Kidney (tissue), 14 donors: ENCODE measurements around the gene GNA12. TPM values are rescaled to one million over a fixed set of nuclear protein-coding genes. Genes with fewer than 3 reads are reported as not detected.
"Not testable (repeated sequence)": the region's sequence is repeated elsewhere in the genome, so short reads cannot be mapped to it uniquely, and the experiment has no call there.

Source experiments
- DNase-seq, 5 donors: peaks; one replicate each; pipeline ENCODE4 v3.0.0-alpha.2; 2013 to 2020
- FAIRE-seq: peaks from 2 replicates; lab custom pipeline; 2012; peaks lifted over from hg19 to GRCh38; lab: Jason Lieb, UNC
- H3K27ac ChIP-seq, 2 donors: one replicate each; pipeline ENCODE4 v1.7.0; 2013; ENCODE audit warnings: low read depth in 2 of 2, low read length in 2 of 2, inconsistent platforms in 1 of 2
- H3K27me3 ChIP-seq: one replicate; pipeline ENCODE4 v1.7.1; 2013; ENCODE audit warnings: low read length, inconsistent platforms; ENCODE audit not compliant: control insufficient read depth, insufficient read depth
- H3K36me3 ChIP-seq, 3 donors: one replicate each; pipeline versions ENCODE4 v1.7.0 to v1.7.1; 2013; ENCODE audit warnings: low read length in 3 of 3, control low read depth in 1 of 3, inconsistent platforms in 1 of 3; ENCODE audit not compliant: insufficient read depth in 3 of 3, control insufficient read depth in 2 of 3
- H3K4me1 ChIP-seq, 3 donors: one replicate each; pipeline versions ENCODE4 v1.7.0 to v1.7.1; 2013; ENCODE audit warnings: low read length in 3 of 3, inconsistent platforms in 1 of 3, low read depth in 1 of 3; ENCODE audit not compliant: control insufficient read depth in 2 of 3, insufficient read depth in 2 of 3
- H3K4me3 ChIP-seq, 3 donors: one replicate each; pipeline versions ENCODE4 v1.7.0 to v1.8.1; 2013; ENCODE audit warnings: low read length in 3 of 3, control low read depth in 1 of 3, inconsistent platforms in 1 of 3
- H3K9ac ChIP-seq, 3 donors: one replicate each; pipeline versions ENCODE4 v1.7.0 to v1.7.1; 2013; ENCODE audit warnings: low read length in 3 of 3, control low read depth in 1 of 3, inconsistent platforms in 1 of 3
- H3K9me3 ChIP-seq, 3 donors: one replicate each; pipeline versions ENCODE4 v1.7.0 to v1.7.1; 2013; ENCODE audit warnings: low read length in 3 of 3, control low read depth in 1 of 3, inconsistent platforms in 1 of 3; ENCODE audit not compliant: control insufficient read depth in 2 of 3, insufficient read depth in 1 of 3
- intact Hi-C: fragments of 100-400 bp; cut with DNase I; formaldehyde crosslinking; loops from one replicate; pipeline ENCODE4 v1.11.1; 2022
- polyA plus RNA-seq: library from polyadenylated mRNA; stranded (reverse); fragments of 350-450 nt; fragmentation: Illumina TruSeq; extraction: RNeasy Lipid Tissue Mini Kit (QIAGEN cat#74804); gene quantifications from one replicate; pipeline ENCODE4 v1.2.3, GENCODE V29; 2014; ENCODE audit warnings: low read depth, low replicate concordance; ENCODE audit not compliant: insufficient read depth
- total RNA-seq: library from RNA; stranded (reverse); fragmentation: NEBNext Ultra II Directional; extraction: Animal tissue kit (Norgen Biotek cat#: 25700); gene quantifications from one replicate; pipeline ENCODE4 v1.2.1, GENCODE V29; 2021
- TF ChIP-seq, protein P1 (sequence below): IDR thresholded peaks from 3 replicates; pipeline ENCODE4 v1.5.1; 2012; ENCODE audit warnings: mild to moderate bottlenecking, moderate library complexity, borderline replicate concordance; ENCODE audit not compliant: insufficient read depth; ENCODE audit errors: extremely low read depth
- donor health status: control.
- donor health status: control.
- donor health status: control.
- donor health status: control.
- donor health status: control.
- donor health status: DM: yes; HTN: yes; CAD: no.
- donor health status: Normal renal cell carcinoma (clear cell type).

The GNA12 gene
- total and polyA plus RNA-seq, 2 donors from 2014 or later, result 16.5 to 41.1 TPM

DNA sequence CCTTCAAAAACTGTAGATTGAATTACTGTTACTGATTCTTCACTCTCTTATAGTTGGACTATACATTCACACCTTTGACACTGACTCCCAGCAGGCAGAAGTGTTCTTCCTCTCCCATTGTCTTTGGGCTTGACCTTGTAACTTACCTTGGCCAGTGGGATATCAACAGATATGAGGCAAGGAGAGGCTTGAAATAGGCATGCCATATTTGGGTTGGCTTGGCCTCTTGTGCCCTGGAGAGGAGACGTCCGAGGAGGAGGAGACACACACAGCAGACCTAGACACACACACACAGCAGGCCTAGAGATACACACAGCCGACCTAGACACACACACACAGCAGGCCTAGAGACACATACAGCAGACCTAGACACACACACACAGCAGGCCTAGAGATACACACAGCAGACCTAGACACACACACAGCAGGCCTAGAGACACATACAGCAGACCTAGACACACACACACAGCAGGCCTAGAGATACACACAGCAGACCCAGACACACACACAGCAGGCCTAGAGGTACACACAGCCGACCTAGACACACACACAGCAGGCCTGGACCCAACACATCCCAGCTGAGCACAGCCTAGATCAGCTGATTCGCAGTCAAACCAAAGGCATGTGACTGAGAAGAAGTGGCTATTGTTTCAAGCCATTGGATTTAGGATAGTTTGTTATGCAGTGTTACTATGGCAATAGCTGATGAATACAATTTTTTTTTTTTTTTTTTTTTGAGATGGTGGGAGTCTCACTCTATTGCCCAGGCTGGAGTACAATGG lies 12.5 kb upstream of the GNA12 start:
- DNase-seq (peak in 1 of 5 donors; percentile 6), FAIRE-seq (no peak)
- no peaks in the 10 kb centered on the region for H3K36me3 ChIP-seq
- H3K9me3 ChIP-seq, result no peaks in the 10 kb centered on the region
- no peak overlapping the region for H3K9ac ChIP-seq
- H3K4me1 ChIP-seq, result no peaks in the 10 kb centered on the region
- H3K27ac ChIP-seq, result no peak overlapping the region
- intact Hi-C loops, result no loop called here
- TF ChIP-seq, protein P1, sequence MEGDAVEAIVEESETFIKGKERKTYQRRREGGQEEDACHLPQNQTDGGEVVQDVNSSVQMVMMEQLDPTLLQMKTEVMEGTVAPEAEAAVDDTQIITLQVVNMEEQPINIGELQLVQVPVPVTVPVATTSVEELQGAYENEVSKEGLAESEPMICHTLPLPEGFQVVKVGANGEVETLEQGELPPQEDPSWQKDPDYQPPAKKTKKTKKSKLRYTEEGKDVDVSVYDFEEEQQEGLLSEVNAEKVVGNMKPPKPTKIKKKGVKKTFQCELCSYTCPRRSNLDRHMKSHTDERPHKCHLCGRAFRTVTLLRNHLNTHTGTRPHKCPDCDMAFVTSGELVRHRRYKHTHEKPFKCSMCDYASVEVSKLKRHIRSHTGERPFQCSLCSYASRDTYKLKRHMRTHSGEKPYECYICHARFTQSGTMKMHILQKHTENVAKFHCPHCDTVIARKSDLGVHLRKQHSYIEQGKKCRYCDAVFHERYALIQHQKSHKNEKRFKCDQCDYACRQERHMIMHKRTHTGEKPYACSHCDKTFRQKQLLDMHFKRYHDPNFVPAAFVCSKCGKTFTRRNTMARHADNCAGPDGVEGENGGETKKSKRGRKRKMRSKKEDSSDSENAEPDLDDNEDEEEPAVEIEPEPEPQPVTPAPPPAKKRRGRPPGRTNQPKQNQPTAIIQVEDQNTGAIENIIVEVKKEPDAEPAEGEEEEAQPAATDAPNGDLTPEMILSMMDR, result no peak
- no peak overlapping the region for H3K4me3 ChIP-seq
- H3K27me3 ChIP-seq, result no peaks in the 10 kb centered on the region

DNA sequence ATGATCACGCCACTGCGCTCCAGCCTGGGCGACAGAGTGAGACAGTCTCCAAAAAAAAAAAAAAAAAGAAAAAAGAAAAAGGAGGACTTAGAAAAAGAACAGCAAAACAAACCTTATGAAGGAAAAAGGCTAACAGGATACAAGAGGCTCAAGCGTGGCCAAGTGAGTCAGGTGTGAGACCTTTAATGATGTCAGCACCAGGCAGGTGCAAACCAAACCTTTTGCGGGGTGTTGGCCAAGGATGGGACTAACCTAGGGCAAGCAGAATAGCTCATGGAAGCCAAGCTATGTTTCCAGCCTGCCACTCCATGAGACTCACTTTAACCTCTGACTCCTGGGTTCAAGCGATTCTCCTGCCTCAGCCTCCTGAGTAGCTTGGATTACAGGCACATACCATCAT lies 11.3 kb upstream of the GNA12 start:
- peak in 1 of 5 donors; percentile 14 for DNase-seq
- intact Hi-C loops, result no loop called here

DNA sequence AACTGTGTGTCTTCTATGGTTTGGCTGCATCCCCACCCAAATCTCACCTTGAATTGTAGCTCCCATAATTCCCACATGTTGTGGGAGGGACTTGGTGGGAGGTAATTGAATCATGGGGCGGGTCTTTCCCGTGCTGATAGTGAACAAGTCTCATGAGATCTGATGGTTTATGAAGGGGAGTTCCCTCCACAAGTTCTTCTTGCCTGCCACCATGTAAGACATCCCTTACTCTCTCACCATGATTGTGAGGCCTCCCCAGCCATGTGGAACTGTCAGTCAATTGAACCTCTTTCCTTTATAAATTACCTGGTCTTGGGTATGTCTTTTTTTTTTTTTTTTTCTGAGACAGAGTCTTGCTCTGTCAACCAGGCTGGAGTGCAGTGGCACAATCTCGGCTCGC lies 9.4 kb upstream of the GNA12 start:
- DNase-seq, H3K4me1 ChIP-seq, H3K36me3 ChIP-seq, H3K9me3 ChIP-seq, H3K27me3 ChIP-seq, H3K9ac ChIP-seq, H3K4me3 ChIP-seq, H3K27ac ChIP-seq, intact Hi-C loops, FAIRE-seq: not testable (repeated sequence)

More for the DNA sequence above, 11.3 kb upstream of the GNA12 start:
- no peak overlapping the region for H3K4me3 ChIP-seq
- H3K27me3 ChIP-seq, result no peaks in the 10 kb centered on the region
- H3K9ac ChIP-seq, result no peak overlapping the region
- H3K27ac ChIP-seq, result no peak overlapping the region
- TF ChIP-seq, protein P1, result no peak
- no peaks in the 10 kb centered on the region for H3K4me1 ChIP-seq
- no peaks in the 10 kb centered on the region for H3K9me3 ChIP-seq
- no peak for FAIRE-seq
- H3K36me3 ChIP-seq, result no peaks in the 10 kb centered on the region

DNA sequence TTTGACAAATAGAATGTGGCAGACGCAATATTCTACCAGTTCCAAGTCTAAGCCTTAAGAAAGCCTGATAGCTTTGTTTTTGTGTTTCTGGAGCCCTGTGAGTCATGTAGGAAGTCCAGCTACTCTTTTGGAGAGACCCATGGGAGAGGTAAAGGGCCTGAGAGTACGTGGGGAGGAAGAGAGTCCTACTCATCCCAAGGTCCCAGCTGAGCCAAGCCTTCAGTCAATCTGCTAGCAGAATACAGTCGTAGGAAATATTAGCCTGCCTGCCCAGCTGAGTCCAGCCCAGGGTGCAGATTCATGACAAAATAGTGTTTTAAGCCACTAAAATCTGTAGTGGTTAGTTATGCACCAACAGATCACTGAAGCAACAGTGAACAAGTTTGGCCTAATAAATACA lies 9.0 kb upstream of the GNA12 start:
- H3K27ac ChIP-seq, result no peak overlapping the region
- DNase-seq, result no peak
- intact Hi-C loops, result no loop called here
- H3K4me1 ChIP-seq, result no peaks in the 10 kb centered on the region
- no peak overlapping the region for H3K4me3 ChIP-seq
- no peak overlapping the region for H3K9ac ChIP-seq
- TF ChIP-seq, protein P1, result no peak
- no peaks in the 10 kb centered on the region for H3K27me3 ChIP-seq
- FAIRE-seq, result no peak
- no peaks in the 10 kb centered on the region for H3K36me3 ChIP-seq
- no peaks in the 10 kb centered on the region for H3K9me3 ChIP-seq
